ENCODE measurements around the gene AKR7A3.
"Not testable (repeated sequence)": the region's sequence is repeated elsewhere in the genome, so short reads cannot be mapped to it uniquely, and the experiment has no call there.

The AKR7A3 gene

GRCh38 chr1:19317126-19317910, 28.7 kb upstream of the AKR7A3 start:
- no peak for DNase-seq (ENCODE audit: low spot score)

DNA sequence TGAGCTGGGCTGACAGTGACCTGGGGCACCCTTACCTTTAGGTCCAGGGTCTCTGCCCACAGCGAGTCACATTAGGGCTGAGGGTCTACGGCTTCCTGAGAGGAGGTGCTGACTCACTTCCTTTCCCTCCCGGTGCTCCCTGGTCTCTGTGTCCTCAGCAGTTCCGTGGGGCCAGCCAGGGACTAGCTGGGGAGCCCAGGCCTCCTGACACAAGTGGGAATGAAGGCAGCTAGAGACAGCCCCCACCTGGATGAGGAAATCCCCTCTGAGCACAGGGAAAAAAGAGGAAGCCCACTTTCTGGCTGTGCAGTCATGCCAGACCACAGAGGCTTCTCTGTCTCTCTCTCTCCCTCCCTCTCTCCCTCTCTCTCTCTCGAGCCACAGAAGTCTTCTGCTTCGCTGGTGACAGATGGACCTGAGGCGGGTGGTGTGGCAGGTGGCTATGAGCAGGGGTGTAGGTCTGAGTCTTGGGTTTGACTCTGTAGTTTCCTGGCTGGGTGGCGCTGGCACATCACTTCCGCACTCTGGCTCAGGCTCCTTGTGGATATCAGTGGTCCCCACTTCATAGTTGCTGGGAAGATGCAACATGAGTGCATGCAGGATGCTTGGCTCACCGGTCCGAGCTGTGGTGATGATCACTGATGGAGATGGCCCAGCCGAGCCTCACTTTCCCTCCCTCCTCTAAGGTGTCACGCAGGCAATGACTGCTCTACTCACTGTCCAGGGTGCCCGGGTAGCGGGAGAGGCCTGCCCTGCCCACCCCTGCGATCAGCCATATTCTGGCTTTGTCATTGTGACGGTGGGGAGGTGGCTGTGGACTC, 27.0 kb upstream of the AKR7A3 start:
- peak; percentile 83 for DNase-seq (ENCODE audit: low spot score)

- no peak for DNase-seq (ENCODE audit: low spot score)
These were observed 25.7 kb upstream of the AKR7A3 start for GRCh38 chr1:19313961-19314882.

DNA sequence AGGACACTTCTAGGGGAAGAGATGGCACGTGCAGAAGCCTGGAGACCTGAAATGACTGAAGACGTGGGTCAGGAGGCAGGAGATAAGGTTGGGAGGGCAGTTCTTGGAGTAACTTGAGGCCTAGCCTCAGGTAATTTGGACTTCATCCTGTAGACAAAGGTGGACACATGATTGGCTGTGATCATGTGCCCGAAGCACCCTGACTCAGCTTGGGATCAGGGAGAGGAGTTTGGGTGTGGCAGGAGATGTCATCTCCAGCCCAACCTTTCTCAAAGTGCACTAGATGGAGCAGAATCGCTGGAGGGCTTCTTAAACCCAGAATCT, 25.0 kb upstream of the AKR7A3 start:
- DNase-seq (ENCODE audit: low spot score), result no peak

DNA sequence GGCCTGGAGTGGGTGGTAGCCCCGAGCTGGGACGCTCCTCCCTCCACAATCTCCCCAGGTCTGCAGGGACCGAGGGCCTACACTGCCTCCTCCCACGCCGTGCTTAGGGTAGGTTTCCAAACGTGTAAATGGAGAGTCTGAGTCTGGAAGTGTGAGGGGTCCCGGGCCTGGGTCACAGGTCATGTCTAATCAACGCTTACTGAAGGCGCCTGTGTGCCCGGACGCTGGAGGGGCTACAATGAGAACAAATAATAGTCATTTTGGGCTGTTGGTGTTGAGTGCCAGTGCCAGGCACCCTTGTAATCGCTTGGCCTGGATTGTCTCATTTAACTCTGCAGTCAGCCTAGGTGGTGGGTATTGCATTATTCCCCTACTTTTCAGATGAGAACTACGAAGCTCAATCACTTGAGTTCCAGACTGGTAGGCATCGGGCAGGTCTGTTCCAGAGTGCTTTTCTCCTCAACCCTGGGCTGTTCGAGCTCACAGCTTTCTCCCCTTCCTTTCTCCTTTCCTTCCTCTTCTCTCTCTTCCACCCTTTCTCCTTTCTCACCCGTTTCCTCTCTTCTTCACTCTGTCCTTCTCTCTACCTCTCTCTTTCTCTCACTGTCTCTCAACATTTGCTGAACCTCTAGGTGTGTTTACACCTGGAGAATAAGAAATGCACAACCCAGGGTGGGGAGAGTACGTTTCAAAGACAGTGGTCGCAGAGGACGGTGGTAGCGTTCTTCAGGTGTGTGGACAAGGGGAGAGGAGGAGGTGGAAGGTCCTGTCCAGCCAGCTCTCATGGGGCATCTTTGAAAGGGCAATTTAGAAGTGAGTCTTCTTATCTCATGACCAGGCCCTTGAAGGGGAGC, 24.4 kb upstream of the AKR7A3 start:
- no peak for DNase-seq (ENCODE audit: low spot score)

GRCh38 chr1:19311931-19312781, 23.6 kb upstream of the AKR7A3 start, which contains the start of the genes AKR7A2 and SLC66A1:
Gene AKR7A2, minus strand, starts transcription at chr1:19312144. Its CDS starts 20 bp downstream, at chr1:19312124.
Gene SLC66A1, plus strand, starts transcription at chr1:19312326. Its CDS starts 5,352 bp downstream, at chr1:19317678.
- peak; percentile 95 for DNase-seq (ENCODE audit: low spot score)

DNA sequence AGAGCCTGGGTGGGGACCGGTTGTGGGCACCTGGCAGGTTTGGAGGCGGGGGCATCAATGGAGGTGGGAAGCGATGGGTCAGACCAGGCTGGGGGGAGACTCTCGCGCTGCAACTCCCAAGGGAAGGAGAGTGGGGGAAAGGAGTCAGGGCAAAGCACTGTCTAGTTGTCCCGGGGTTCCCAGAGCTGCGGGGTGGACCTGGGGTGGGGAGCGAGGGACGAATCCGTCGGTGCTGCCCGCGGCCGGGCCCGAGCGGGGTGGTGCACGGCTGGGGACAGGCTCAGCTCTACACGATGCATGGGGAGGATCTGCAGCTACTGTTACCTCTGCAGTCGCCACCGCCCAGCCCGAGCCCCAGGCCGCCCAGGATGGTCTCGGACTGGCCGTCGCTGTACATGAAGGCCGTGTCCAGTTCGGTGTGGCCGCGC, 22.9 kb upstream of the AKR7A3 start:
- no peak for DNase-seq (ENCODE audit: low spot score)

DNA sequence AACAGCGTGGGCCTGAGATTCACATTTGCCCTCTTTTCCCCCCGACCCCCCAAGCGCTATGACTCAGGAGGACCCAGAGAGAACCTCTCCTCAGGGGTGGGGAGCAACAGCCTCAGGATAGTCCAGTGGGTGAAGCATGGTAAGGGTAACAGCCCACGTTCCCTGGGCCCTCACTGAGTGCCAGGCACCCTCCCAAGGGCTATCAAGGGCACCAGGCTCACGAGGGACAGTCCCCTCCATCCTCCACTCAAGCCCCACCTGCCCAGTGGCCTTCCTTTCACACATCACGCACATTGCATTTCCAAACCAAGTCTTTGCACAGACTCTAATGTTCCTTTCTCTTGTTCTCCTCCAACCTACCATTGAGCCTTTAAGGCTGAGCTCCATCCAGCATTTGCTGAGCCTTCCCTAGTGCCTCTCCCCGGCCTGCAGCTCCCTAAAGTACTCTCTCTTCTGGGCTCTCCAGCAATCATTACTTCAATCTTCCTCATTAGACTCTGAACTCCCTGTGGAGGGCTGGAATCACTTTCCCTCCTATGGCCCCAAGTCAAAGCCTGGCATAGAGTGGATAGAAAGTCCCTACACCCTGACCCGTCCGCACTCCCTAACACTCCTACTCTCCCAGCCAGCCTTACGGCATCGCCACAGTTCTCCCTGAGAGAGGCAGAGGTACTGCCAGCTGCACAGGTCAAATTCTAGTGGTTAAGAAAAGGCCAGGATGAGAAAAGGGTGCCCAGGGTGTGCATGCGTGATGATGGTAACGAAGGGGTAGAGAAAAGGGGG, 22.3 kb upstream of the AKR7A3 start:
- peak; percentile 33 for DNase-seq (ENCODE audit: low spot score)

DNA sequence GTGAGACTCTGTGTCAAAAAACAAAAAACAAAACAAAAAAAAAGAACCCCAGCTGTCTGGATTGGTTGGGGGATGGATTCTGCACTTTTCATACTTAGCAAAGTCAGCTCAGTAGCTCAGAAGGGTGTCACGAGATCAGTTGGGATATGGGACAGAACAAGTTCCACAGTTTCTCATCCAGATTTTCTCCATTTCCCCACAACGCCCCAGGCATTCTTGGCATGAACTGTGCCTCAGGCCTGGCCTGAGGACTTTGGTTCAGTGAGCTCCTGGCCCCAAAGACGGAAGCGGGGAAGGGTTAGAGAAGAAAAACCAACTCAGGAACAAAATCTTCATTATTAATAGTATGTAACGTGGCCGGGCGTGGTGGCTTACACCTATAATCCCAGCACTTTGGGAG, 21.5 kb upstream of the AKR7A3 start:
- DNase-seq (ENCODE audit: low spot score), result no peak

DNA sequence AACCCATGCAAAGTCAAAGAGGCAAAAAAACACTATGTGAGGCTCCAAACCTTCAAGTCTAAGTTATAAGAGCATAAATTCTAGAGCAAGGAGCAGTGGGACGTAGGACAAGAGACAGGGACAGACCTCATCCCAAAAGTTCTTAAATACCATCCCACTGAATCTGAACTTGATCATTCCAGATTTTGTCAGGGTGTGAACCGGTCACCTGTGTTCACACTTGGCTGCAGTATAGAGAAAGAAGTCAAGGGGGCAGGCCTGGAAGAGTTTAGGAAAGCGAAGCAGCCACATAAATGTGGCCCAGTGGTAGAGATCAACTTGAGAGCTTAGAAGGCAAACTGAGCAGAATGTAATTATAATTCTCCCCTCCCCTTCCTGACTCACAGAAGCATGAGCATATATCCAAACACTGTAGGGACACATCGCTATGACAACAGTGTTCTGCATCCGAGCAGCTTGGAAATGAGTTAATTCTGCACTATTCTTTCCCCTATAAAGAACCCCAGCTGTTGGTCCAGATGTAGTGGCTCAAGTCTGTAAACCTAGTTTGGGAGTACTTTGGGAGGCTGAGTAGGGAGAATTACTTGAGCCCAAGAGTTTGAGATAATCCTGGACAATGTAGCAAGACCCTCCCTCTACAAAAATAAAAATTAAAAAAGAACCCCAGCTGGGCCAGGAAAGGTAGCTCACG, 20.7 kb upstream of the AKR7A3 start:
- DNase-seq (ENCODE audit: low spot score), result peak; percentile 73

GRCh38 chr1:19308509-19308907, 19.9 kb upstream of the AKR7A3 start:
- no peak for DNase-seq (ENCODE audit: low spot score)

GRCh38 chr1:19307794-19308508, 19.4 kb upstream of the AKR7A3 start:
- no peak for DNase-seq (ENCODE audit: low spot score)

- no peak for DNase-seq (ENCODE audit: low spot score)
These were observed 18.4 kb upstream of the AKR7A3 start for GRCh38 chr1:19306941-19307340.

- DNase-seq (ENCODE audit: low spot score), result no peak
These were observed 17.3 kb upstream of the AKR7A3 start for GRCh38 chr1:19305880-19306279.

GRCh38 chr1:19304081-19304480, 15.5 kb upstream of the AKR7A3 start:
- DNase-seq (ENCODE audit: low spot score), result not testable (repeated sequence)

GRCh38 chr1:19300211-19300610, 11.6 kb upstream of the AKR7A3 start:
- no peak for DNase-seq (ENCODE audit: low spot score)

DNA sequence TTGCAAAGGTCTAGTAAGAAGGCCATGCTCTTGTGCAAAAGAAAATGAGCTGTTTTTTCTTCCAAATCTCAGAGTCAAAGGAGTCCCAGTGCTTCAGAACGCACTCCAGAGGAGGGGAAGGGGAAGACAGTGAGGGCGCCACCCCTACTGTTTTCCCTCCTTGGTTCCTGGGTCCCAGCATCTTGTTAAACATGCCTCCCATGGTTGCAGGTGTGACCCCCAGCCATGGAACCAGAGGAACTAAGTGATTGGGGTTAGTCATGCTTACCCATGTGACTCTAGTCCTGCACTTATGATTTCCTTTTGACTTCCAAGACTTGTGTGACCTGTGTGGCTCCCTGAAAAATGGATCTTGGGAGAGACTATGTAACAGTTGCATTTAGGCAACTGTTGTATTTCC, 6.1 kb upstream of the AKR7A3 start:
- no peak for DNase-seq (ENCODE audit: low spot score)

GRCh38 chr1:19289244-19289643, 674 bp upstream of the AKR7A3 start:
- no peak for DNase-seq (ENCODE audit: low spot score)
